ENCODE results near the gene SLC22A3.

GRCh38 chr6:160316261-160316660, 31.9 kb upstream of the SLC22A3 start:
- no peak for TF ChIP-seq CTCF (conservative IDR thresholded peaks at IDR 0.05 in 1 of 2, IDR thresholded peaks at IDR 0.05 in 1 of 2; ENCODE audit: extremely low read depth in 1 of 2, insufficient read depth in 1 of 2, low read depth in 1 of 2, low read length in 2 of 2)
- TF ChIP-seq EZH2 (IDR thresholded peaks at IDR 0.05; ENCODE audit: borderline replicate concordance, low read length), result no peak

Measured in mammary epithelial cell (primary cell).